Pancreas (tissue), 10 donors: ENCODE data around the gene ASAP2. TPM values are rescaled to one million over a fixed set of nuclear protein-coding genes. Genes with fewer than 3 reads are reported as not detected.

Experiments used
- ATAC-seq, 4 donors: fragments of 200-7000 bp; cut with Tn5 transposase; one replicate each; pipeline versions ENCODE4 v1.8.0 to v1.9.1; 2020; ENCODE audit warnings: mild to moderate bottlenecking in 4 of 4, moderate library complexity in 4 of 4
- DNase-seq, 6 donors: peaks; one replicate each; pipeline ENCODE4 v3.0.0-alpha.2; 2020
- FAIRE-seq: peaks from 2 replicates; lab custom pipeline; 2012; peaks lifted over from hg19 to GRCh38; lab: Jason Lieb, UNC
- H3K27ac ChIP-seq, 4 donors: fragments of 200-600 bp; sonication (generic); 1 replicate in 3 of 4; 2 replicates in 1 of 4; pipeline versions ENCODE4 v1.5.0 to v1.8.0; 2020
- H3K27me3 ChIP-seq, 4 donors: fragments of 200-600 bp; one replicate each; pipeline ENCODE4 v1.8.0; 2021
- H3K36me3 ChIP-seq, 3 donors: fragments of 200-600 bp; sonication (generic) in 1 of 3; one replicate each; pipeline versions ENCODE4 v1.5.0 to v1.8.0; 2020 to 2021
- H3K4me1 ChIP-seq, 3 donors: fragments of 200-600 bp; one replicate each; pipeline ENCODE4 v1.8.0; 2021
- H3K4me3 ChIP-seq, 4 donors: fragments of 200-600 bp; sonication (generic) in 2 of 4; one replicate each; pipeline versions ENCODE4 v1.5.0 to v1.8.0; 2020 to 2021
- H3K9me3 ChIP-seq, 4 donors: fragments of 200-600 bp; one replicate each; pipeline ENCODE4 v1.8.0; 2021
- CTCF ChIP-seq, 4 donors: fragments of 200-600 bp; sonication (generic) in 3 of 4; IDR thresholded peaks; one replicate each; pipeline versions ENCODE4 v1.5.0 to v1.8.0; 2021; ENCODE audit warnings: antibody characterized with exemption in 4 of 4
- WGBS, 2 donors: extraction: QIAGEN DNeasy Blood & Tissue Kit; methylation state at CpG; one replicate each; pipeline ENCODE4 v1.1.7; 2013; 5-methylcytosine and 5-hydroxymethylcytosine counted together
- intact Hi-C, 3 donors: fragments of 100-400 bp; cut with DNase I; formaldehyde crosslinking; loops; one replicate each; pipeline versions ENCODE4 v1.11.1 to v1.14.2; 2022
- polyA plus RNA-seq, 2 donors: library from polyadenylated mRNA; stranded (reverse); fragments of 200-250 nt; gene quantifications; one replicate each; pipeline ENCODE4 v1.2.3, GENCODE V29; 2013
- total RNA-seq, 6 donors: library from RNA; stranded (reverse); fragmentation: NEBNext Ultra II Directional in 4 of 6; extraction: Animal tissue kit (Norgen Biotek cat#: 25700) in 4 of 6; gene quantifications; one replicate each; pipeline versions ENCODE4 v1.2.1 to v1.2.4, GENCODE V29; 2021 to 2023
- donor health status: healthy with polysubstance abuse.
- donor health status: DM: no; HTN: no; CAD: no; lungs with moderate emphysema.
- donor health status: DM: no; HTN: no; CAD: no.
- donor health status: control.
- donor health status: control.
- donor health status: Bipolar disorder and iron deficiency.
- donor health status: DM: yes; HTN: yes; CAD: no.
- donor health status: DM: no; HTN: no; CAD: no.
- donor health status: DM: no; HTN: no; CAD: no.
- donor health status: DM: yes; HTN: yes; CAD: no.

The ASAP2 gene
- total and polyA plus RNA-seq, 8 donors: 5.8 to 17.7 (median 7.3) TPM

GRCh38 chr2:9241233-9241632, 34.6 kb downstream of the ASAP2 start:
- 95 to 96% methylated on average over 6 of the region's 6 CpGs for WGBS, 2 donors
- no peak for ATAC-seq
- Histone ChIP-seq H3K4me1 (peaks cover 0 to 4% (median 0%) of the 10 kb centered on the region in 3 donors), H3K36me3 (no peaks in the 10 kb centered on the region), H3K9me3 (no peaks in the 10 kb centered on the region), H3K27me3 (no peaks in the 10 kb centered on the region), H3K4me3 (no peak overlapping the region), H3K27ac (no peak overlapping the region)
- TF ChIP-seq CTCF (IDR thresholded peaks at IDR 0.05): no peak
- no peak for FAIRE-seq
- no peak for DNase-seq
- intact Hi-C loops: no loop called here

- Histone ChIP-seq H3K36me3 (no peaks in the 10 kb centered on the region), H3K4me1 (peaks cover 15 to 20% (median 16%) of the 10 kb centered on the region in 3 donors), H3K4me3 (no peak overlapping the region), H3K27me3 (no peaks in the 10 kb centered on the region), H3K9me3 (no peaks in the 10 kb centered on the region), H3K27ac (no peak overlapping the region)
- no peak for FAIRE-seq
- no peak for DNase-seq
- 93 to 96% methylated on average over 8 of the region's 8 CpGs for WGBS, 2 donors
- no peak for TF ChIP-seq CTCF (IDR thresholded peaks at IDR 0.05)
- no peak for ATAC-seq
- intact Hi-C loops: no loop called here
Observed at GRCh38 chr2:9243357-9243756, 36.7 kb downstream of the ASAP2 start.

- intact Hi-C loops: no loop called here
- H3K27ac ChIP-seq: no peak overlapping the region
- no peak for TF ChIP-seq CTCF (IDR thresholded peaks at IDR 0.05)
- H3K9me3 ChIP-seq: no peaks in the 10 kb centered on the region
- no peaks in the 10 kb centered on the region for H3K36me3 ChIP-seq
- DNase-seq: no peak
- whole genome bisulfite sequencing, 2 donors: 57 to 68% methylated on average over 7 of the region's 7 CpGs
- peak in 1 of 4 donors; percentile 5 for ATAC-seq
- peaks cover 16 to 21% (median 18%) of the 10 kb centered on the region in 3 donors for H3K4me1 ChIP-seq
- H3K27me3 ChIP-seq: no peaks in the 10 kb centered on the region
- no peak overlapping the region for H3K4me3 ChIP-seq
- no peak for FAIRE-seq
Observed at GRCh38 chr2:9244985-9245544, 38.5 kb downstream of the ASAP2 start.

GRCh38 chr2:9247177-9247576, 40.6 kb downstream of the ASAP2 start:
- ATAC-seq: no peak
- no peak for FAIRE-seq
- 75 to 76% methylated on average over 13 of the region's 13 CpGs for WGBS, 2 donors
- no peak overlapping the region for H3K4me3 ChIP-seq
- no peak overlapping the region for H3K27ac ChIP-seq
- peaks cover 16 to 21% (median 18%) of the 10 kb centered on the region in 3 donors for H3K4me1 ChIP-seq
- H3K36me3 ChIP-seq: no peaks in the 10 kb centered on the region
- H3K9me3 ChIP-seq: no peaks in the 10 kb centered on the region
- no peak for TF ChIP-seq CTCF (IDR thresholded peaks at IDR 0.05)
- no peaks in the 10 kb centered on the region for H3K27me3 ChIP-seq
- intact Hi-C loops: no loop called here
- no peak for DNase-seq

- FAIRE-seq: no peak
- ATAC-seq: peak; percentile 73 to 89 (median 86)
Observed at GRCh38 chr2:9247786-9248185, 41.2 kb downstream of the ASAP2 start.

More at GRCh38 chr2:9247786-9248185, 41.2 kb downstream of the ASAP2 start:
- peak in 4 of 6 donors; percentile 44 to 72 (median 66) for DNase-seq
- Histone ChIP-seq H3K36me3 (no peaks in the 10 kb centered on the region), H3K27me3 (no peaks in the 10 kb centered on the region), H3K27ac (no peak overlapping the region), H3K9me3 (no peaks in the 10 kb centered on the region), H3K4me3 (no peak overlapping the region), H3K4me1 (peaks cover 16 to 21% (median 18%) of the 10 kb centered on the region in 3 donors)
- no peak for TF ChIP-seq CTCF (IDR thresholded peaks at IDR 0.05)
- WGBS, 2 donors: 9 to 17% methylated on average over 6 of the region's 6 CpGs
- intact Hi-C loops: no loop called here
